ENCODE data around the gene GRK5. TPM values are rescaled to one million over a fixed set of nuclear protein-coding genes. Genes with fewer than 3 reads are reported as not detected.
A peak's percentile ranks its signal among the peaks of the same experiment; 100 is the strongest.

The GRK5 gene
- total and polyA plus RNA-seq, 9 of the 15 experiments (the other 6 are each of a cell fraction or from before 2014, with no cell fraction given), result 0.46 to 0.83 (median 0.67) TPM; not detected in 2

DNA sequence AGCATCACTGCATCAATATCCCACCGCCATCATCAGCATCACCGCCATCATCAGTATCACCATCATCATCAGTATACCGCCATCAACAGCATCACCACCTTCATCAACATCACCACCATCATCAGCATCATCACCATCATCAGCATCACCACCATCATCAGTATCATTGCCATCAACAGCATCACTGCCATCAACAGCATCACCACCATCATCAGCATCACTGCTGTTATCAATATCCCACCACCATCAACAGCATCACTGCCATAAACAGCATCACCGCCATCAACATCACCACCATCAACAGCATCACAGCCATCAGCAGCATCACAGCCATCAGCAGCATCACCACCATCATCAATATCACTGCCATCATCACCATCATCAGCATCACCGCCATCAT, 219.3 kb downstream of the GRK5 start:
- no peak for FAIRE-seq
- Histone ChIP-seq H3K79me2 (ENCODE audit: control insufficient read depth, insufficient read depth, low read length) (no peaks in the 10 kb centered on the region), H2AFZ (ENCODE audit: low read depth, low read length) (no peak overlapping the region), H3K4me2 (ENCODE audit: insufficient read depth, low read length) (no peak overlapping the region), H3K4me1 (replicated peaks in 1 of 2; ENCODE audit: control insufficient read depth in 2 of 2, insufficient read depth in 2 of 2, low read length in 2 of 2) (peaks cover 6 to 14% of the 10 kb centered on the region in 2 experiments; a peak in 3 of 5 replicates), H4K20me1 (replicated peaks; ENCODE audit: control insufficient read depth, insufficient read depth, low read length) (no peaks in the 10 kb centered on the region), H3K4me3 (no peak overlapping the region), H3K9me1 (ENCODE audit: control insufficient read depth, insufficient read depth, low read length) (no peaks in the 10 kb centered on the region), H3K9me3 (replicated peaks; ENCODE audit: control insufficient read depth, insufficient read depth, low read depth, low read length) (no peaks in the 10 kb centered on the region), H3K27ac (ENCODE audit: extremely low read depth, low read depth, low read length) (no peak overlapping the region), H3K9ac (ENCODE audit: insufficient read depth in 1 of 2, low read depth in 2 of 2, low read length in 2 of 2) (no peak overlapping the region), H3K27me3 (ENCODE audit: control insufficient read depth in 2 of 2, insufficient read depth in 2 of 2, low read length in 2 of 2) (peaks cover 0 to 14% of the 10 kb centered on the region in 2 experiments; a peak in 2 of 5 replicates), H3K36me3 (ENCODE audit: control insufficient read depth, insufficient read depth, low read length) (no peaks in the 10 kb centered on the region)
- TF ChIP-seq PCBP2 (IDR thresholded peaks at IDR 0.05; ENCODE audit: low read depth, low read length, poor library complexity, severe bottlenecking) (no peak), ESRRA (IDR thresholded peaks at IDR 0.05; ENCODE audit: borderline replicate concordance, low read depth) (no peak), STAT5A (IDR thresholded peaks at IDR 0.05; ENCODE audit: borderline replicate concordance, low read length) (no peak), KLF1 (tag; IDR thresholded peaks at IDR 0.05) (no peak), ZBTB8A (IDR thresholded peaks at IDR 0.05; ENCODE audit: partially characterized antibody) (no peak), L3MBTL2 (IDR thresholded peaks at IDR 0.05) (no peak)
- intact Hi-C loops (cut with micrococcal nuclease) (no loop called here), in situ Hi-C loops (cut with MboI) (no loop called here)
- ChIA-PET POLR2A (interaction anchor here (0.6 kb wide), 1 partner anchor 54 kb away, joined by 3 read pairs; no protein-coding TSS in a partner anchor), CTCF (ENCODE audit: low intra/inter-chr PET ratio) (no interaction called here)
- DNase-seq (ENCODE audit: extremely low read depth in 1 of 4, low spot score in 3 of 4), result no peak
- no peak for ATAC-seq
- BruUV-seq (replicated peaks), result no TSS peak
- 62% methylated on average over 5 of the region's 5 CpGs for WGBS (ENCODE audit: insufficient coverage, low coverage, missing lambda C conversion rate)

DNA sequence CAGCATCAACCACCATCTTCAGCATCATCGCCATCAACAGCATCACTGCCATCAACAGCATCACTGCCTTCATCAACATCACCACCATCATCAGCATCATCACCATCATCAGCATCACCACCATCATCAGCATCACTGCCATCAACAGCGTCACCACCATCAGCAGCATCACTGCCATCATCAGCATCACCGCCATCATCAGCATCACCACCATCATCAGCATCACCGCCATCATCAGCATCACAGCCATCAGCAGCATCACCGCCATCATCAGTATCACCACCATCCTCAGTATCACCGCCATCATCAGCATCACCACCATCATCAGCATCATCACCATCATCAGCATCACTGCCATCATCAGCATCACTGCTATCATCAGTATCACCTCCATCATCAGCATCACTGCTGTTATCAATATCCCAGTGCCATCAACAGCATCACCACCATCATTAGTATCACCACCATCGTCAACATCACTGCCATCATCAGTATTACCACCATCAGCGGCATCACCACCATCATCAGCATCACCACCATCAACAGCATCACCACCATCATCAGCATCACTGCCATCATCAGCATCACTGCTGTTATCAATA, 220.0 kb downstream of the GRK5 start:
- Histone ChIP-seq H3K79me2 (ENCODE audit: control insufficient read depth, insufficient read depth, low read length) (no peaks in the 10 kb centered on the region), H2AFZ (ENCODE audit: low read depth, low read length) (no peak overlapping the region), H3K9me1 (ENCODE audit: control insufficient read depth, insufficient read depth, low read length) (no peaks in the 10 kb centered on the region), H3K4me2 (ENCODE audit: insufficient read depth, low read length) (no peak overlapping the region), H3K27ac (ENCODE audit: extremely low read depth, low read depth, low read length) (no peak overlapping the region), H3K4me1 (replicated peaks in 1 of 2; ENCODE audit: control insufficient read depth in 2 of 2, insufficient read depth in 2 of 2, low read length in 2 of 2) (peaks cover 6 to 15% of the 10 kb centered on the region in 2 experiments; a peak in 3 of 5 replicates), H4K20me1 (replicated peaks; ENCODE audit: control insufficient read depth, insufficient read depth, low read length) (no peaks in the 10 kb centered on the region), H3K36me3 (ENCODE audit: control insufficient read depth, insufficient read depth, low read length) (no peaks in the 10 kb centered on the region), H3K9ac (ENCODE audit: insufficient read depth in 1 of 2, low read depth in 2 of 2, low read length in 2 of 2) (no peak overlapping the region), H3K27me3 (ENCODE audit: control insufficient read depth in 2 of 2, insufficient read depth in 2 of 2, low read length in 2 of 2) (peaks cover 0 to 13% of the 10 kb centered on the region in 2 experiments; a peak in 2 of 5 replicates), H3K9me3 (replicated peaks; ENCODE audit: control insufficient read depth, insufficient read depth, low read depth, low read length) (no peaks in the 10 kb centered on the region), H3K4me3 (no peak overlapping the region)
- intact Hi-C loops (cut with micrococcal nuclease), result no loop called here
- ChIA-PET CTCF (ENCODE audit: low intra/inter-chr PET ratio) (no interaction called here), POLR2A (no interaction called here)
- in situ Hi-C loops (cut with MboI), result no loop called here
- FAIRE-seq (no peak), ATAC-seq (no peak), DNase-seq (ENCODE audit: extremely low read depth in 1 of 4, low spot score in 3 of 4) (no peak)
- WGBS (ENCODE audit: insufficient coverage, low coverage, missing lambda C conversion rate), result 47% methylated on average over 8 of the region's 8 CpGs
- no TSS peak for BruUV-seq (replicated peaks)
- TF ChIP-seq TAF15 (IDR thresholded peaks at IDR 0.05; ENCODE audit: low read depth, low read length) (no peak), TAF7 (tag; IDR thresholded peaks at IDR 0.05) (no peak), ZNF146 (CRISPR knock-in tag; IDR thresholded peaks at IDR 0.05; ENCODE audit: unreplicated experiment) (no peak), ZNF431 (CRISPR knock-in tag; IDR thresholded peaks at IDR 0.05) (no peak), SREBF1 (IDR thresholded peaks at IDR 0.05; ENCODE audit: borderline replicate concordance, low read depth, low read length) (no peak), KDM1A (IDR thresholded peaks at IDR 0.05) (peak; percentile 94 to 95), TEAD4 (IDR thresholded peaks at IDR 0.05; ENCODE audit: low read length) (no peak), TEAD4 (CRISPR knock-in tag; IDR thresholded peaks at IDR 0.05; ENCODE audit: borderline replicate concordance) (no peak), MAZ (CRISPR knock-in tag; conservative IDR thresholded peaks at IDR 0.05 in 1 of 2, IDR thresholded peaks at IDR 0.05 in 1 of 2) (no peak)
- TF ChIP-seq, protein P1, sequence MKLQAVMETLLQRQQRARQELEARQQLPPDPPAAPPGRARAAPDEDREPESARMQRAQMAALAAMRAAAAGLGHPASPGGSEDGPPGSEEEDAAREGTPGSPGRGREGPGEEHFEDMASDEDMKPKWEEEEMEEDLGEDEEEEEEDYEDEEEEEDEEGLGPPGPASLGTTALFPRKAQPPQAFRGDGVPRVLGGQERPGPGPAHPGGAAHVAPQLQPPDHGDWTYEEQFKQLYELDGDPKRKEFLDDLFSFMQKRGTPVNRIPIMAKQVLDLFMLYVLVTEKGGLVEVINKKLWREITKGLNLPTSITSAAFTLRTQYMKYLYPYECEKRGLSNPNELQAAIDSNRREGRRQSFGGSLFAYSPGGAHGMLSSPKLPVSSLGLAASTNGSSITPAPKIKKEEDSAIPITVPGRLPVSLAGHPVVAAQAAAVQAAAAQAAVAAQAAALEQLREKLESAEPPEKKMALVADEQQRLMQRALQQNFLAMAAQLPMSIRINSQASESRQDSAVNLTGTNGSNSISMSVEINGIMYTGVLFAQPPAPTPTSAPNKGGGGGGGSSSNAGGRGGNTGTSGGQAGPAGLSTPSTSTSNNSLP (IDR thresholded peaks at IDR 0.05; ENCODE audit: borderline replicate concordance, low read depth, low read length), result no peak

Measured in K562 (cell line).